ENCODE data around the gene PCLO.

PCLO gene

DNA sequence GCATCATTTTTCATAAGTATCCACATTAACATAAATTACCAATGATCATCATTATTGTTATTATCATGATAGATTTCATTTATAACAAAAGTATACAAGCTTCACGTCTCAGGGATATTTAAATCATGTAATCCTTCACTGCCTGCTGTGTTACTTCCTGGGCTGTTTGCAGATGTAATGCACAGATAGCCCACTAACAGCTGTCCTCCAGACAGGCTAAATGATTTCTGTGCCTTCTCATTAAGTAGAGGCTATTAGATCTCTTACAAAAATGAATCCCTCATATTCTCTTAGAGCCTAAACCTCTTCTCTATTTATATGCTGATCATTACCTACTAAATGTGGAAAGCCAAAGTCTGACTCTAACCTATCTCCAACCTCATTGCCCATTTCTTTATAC lies 9.3 kb downstream of the PCLO start:
- TF ChIP-seq CTCF (IDR thresholded peaks at IDR 0.05; ENCODE audit: unreplicated experiment in 3 of 3): no peak
- H3K9me3 Mint-ChIP-seq: no peaks in the 10 kb centered on the region
- H3K27me3 Mint-ChIP-seq (ENCODE audit: low read depth): no peaks in the 10 kb centered on the region
- no peak overlapping the region for H3K4me3 Mint-ChIP-seq
- no peaks in the 10 kb centered on the region for H3K4me1 Mint-ChIP-seq
- no peak overlapping the region for H3K27ac Mint-ChIP-seq
- peaks cover 4% of the 10 kb centered on the region for H3K36me3 Mint-ChIP-seq (ENCODE audit: low read depth)

- TF ChIP-seq CTCF (IDR thresholded peaks at IDR 0.05; ENCODE audit: unreplicated experiment in 3 of 3): no peak
- H3K36me3 Mint-ChIP-seq (ENCODE audit: low read depth): peaks cover 4% of the 10 kb centered on the region
- H3K9me3 Mint-ChIP-seq: no peaks in the 10 kb centered on the region
- H3K27ac Mint-ChIP-seq: no peak overlapping the region
- H3K27me3 Mint-ChIP-seq (ENCODE audit: low read depth): no peaks in the 10 kb centered on the region
- H3K4me3 Mint-ChIP-seq: no peak overlapping the region
- no peaks in the 10 kb centered on the region for H3K4me1 Mint-ChIP-seq
These were observed 12.4 kb downstream of the PCLO start for GRCh38 chr7:83150310-83150709.

- Mint-ChIP-seq H3K9me3 (no peaks in the 10 kb centered on the region), H3K4me3 (no peak overlapping the region), H3K4me1 (no peaks in the 10 kb centered on the region), H3K36me3 (ENCODE audit: low read depth) (no peaks in the 10 kb centered on the region), H3K27ac (no peak overlapping the region), H3K27me3 (ENCODE audit: low read depth) (no peaks in the 10 kb centered on the region)
- TF ChIP-seq CTCF (IDR thresholded peaks at IDR 0.05; ENCODE audit: unreplicated experiment in 3 of 3): no peak
These were observed 13.2 kb downstream of the PCLO start for GRCh38 chr7:83149466-83149865.

GRCh38 chr7:83148776-83149175 lies 13.9 kb downstream of the PCLO start:
- no peaks in the 10 kb centered on the region for H3K4me1 Mint-ChIP-seq
- no peaks in the 10 kb centered on the region for H3K27me3 Mint-ChIP-seq (ENCODE audit: low read depth)
- no peak for TF ChIP-seq CTCF (IDR thresholded peaks at IDR 0.05; ENCODE audit: unreplicated experiment in 3 of 3)
- H3K4me3 Mint-ChIP-seq: no peak overlapping the region
- H3K27ac Mint-ChIP-seq: no peak overlapping the region
- no peaks in the 10 kb centered on the region for H3K9me3 Mint-ChIP-seq
- no peaks in the 10 kb centered on the region for H3K36me3 Mint-ChIP-seq (ENCODE audit: low read depth)

- no peak for TF ChIP-seq CTCF (IDR thresholded peaks at IDR 0.05; ENCODE audit: unreplicated experiment in 3 of 3)
- H3K4me1 Mint-ChIP-seq: no peaks in the 10 kb centered on the region
- H3K9me3 Mint-ChIP-seq: no peaks in the 10 kb centered on the region
- no peak overlapping the region for H3K27ac Mint-ChIP-seq
- H3K4me3 Mint-ChIP-seq: no peak overlapping the region
- no peaks in the 10 kb centered on the region for H3K36me3 Mint-ChIP-seq (ENCODE audit: low read depth)
- no peaks in the 10 kb centered on the region for H3K27me3 Mint-ChIP-seq (ENCODE audit: low read depth)
These were observed 19.6 kb downstream of the PCLO start for GRCh38 chr7:83143107-83143506.

DNA sequence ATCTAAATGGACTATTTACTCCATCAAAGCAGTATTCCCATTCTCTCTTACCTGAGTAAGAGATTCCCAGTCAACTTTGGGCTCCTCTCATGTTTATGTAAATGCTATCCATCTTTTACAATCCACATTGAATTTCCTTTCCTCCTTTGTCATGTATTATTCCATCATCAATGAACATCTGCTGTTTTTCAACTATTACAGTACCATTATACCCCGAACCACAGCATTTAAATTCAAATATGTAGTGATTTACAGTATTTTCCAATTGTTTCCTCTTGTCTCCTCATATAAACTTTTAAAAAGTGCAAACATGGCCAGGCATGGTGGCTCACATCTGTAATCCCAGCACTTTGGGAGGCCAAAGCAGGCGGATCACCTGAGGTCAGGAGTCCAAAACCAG lies 20.3 kb downstream of the PCLO start:
- H3K36me3 Mint-ChIP-seq (ENCODE audit: low read depth): no peaks in the 10 kb centered on the region
- H3K27ac Mint-ChIP-seq: no peak overlapping the region
- no peak overlapping the region for H3K4me3 Mint-ChIP-seq
- H3K4me1 Mint-ChIP-seq: no peaks in the 10 kb centered on the region
- H3K27me3 Mint-ChIP-seq (ENCODE audit: low read depth): no peaks in the 10 kb centered on the region
- no peaks in the 10 kb centered on the region for H3K9me3 Mint-ChIP-seq
- TF ChIP-seq CTCF (IDR thresholded peaks at IDR 0.05; ENCODE audit: unreplicated experiment in 3 of 3): no peak

Data from nephron (organoid).